PC-3 (cell line): ENCODE results near the gene EPHB2. TPM values are rescaled to one million over a fixed set of nuclear protein-coding genes. Genes with fewer than 3 reads are reported as not detected.

Experiments used
- ATAC-seq: fragments of 200-7000 bp; cut with Tn5 transposase; 2 replicates; pipeline ENCODE4 v1.9.1; 2020; ENCODE audit warnings: mild to moderate bottlenecking, moderate library complexity
- BruUV-seq: library from RNA; stranded (reverse); fragments of 400-500 nt; replicated peaks from 2 replicates; lab custom pipeline; 2021; lab: Mats Ljungman, UMichigan
- CTCF ChIA-PET: fragments of 300-600 bp; sonication (Branson Sonifier 250); formaldehyde crosslinking; loops from one replicate; lab custom pipeline; 2022; ENCODE audit warnings: antibody characterized with exemption; lab: Charles Lee
- POLR2A ChIA-PET: fragments of 300-600 bp; sonication (Branson Sonifier 250); formaldehyde crosslinking; loops from one replicate; lab custom pipeline; 2022; ENCODE audit warnings: antibody characterized with exemption; ENCODE audit not compliant: unreplicated experiment; lab: Charles Lee
- DNase-seq: peaks from one replicate; pipeline ENCODE4 v3.0.0-alpha.2; 2015
- H2AFZ ChIP-seq: fragments of 300-600 bp; sonication (generic); 2 replicates; pipeline ENCODE4 v1.6.0; 2016; ENCODE audit warnings: antibody characterized with exemption, low read length
- H3F3A ChIP-seq: fragments of 300-600 bp; sonication (generic); one replicate; pipeline ENCODE4 v1.6.0; 2017; ENCODE audit warnings: antibody characterized with exemption, low read length, control low read depth, mild to moderate bottlenecking; ENCODE audit not compliant: unreplicated experiment
- H3K27ac ChIP-seq: fragments of 300-600 bp; sonication (generic); 2 replicates; pipeline ENCODE4 v1.5.1; 2016; ENCODE audit warnings: mild to moderate bottlenecking, low read length
- H3K27me3 ChIP-seq: fragments of 300-600 bp; sonication (generic); 2 replicates; pipeline ENCODE4 v1.6.1; 2016; ENCODE audit warnings: low read length, mixed read lengths
- H3K36me3 ChIP-seq: fragments of 300-600 bp; sonication (generic); 2 replicates; pipeline ENCODE4 v1.6.1; 2016; ENCODE audit warnings: low read depth, mixed run types, low read length, mixed read lengths
- H3K4me1 ChIP-seq: fragments of 300-600 bp; sonication (generic); 2 replicates; pipeline ENCODE4 v1.5.1; 2016; ENCODE audit warnings: low read length; ENCODE audit not compliant: insufficient read depth
- H3K4me2 ChIP-seq: fragments of 300-600 bp; sonication (generic); 2 replicates; pipeline ENCODE4 v1.6.0; 2016; ENCODE audit warnings: low read length
- H3K4me3 ChIP-seq: fragments of 300-600 bp; sonication (generic); 2 replicates; pipeline ENCODE4 v1.5.1; 2016; ENCODE audit warnings: mild to moderate bottlenecking, low read length, mixed read lengths
- H3K79me2 ChIP-seq: fragments of 300-600 bp; sonication (generic); 2 replicates; pipeline ENCODE4 v1.6.1; 2017; ENCODE audit warnings: low read length, mixed read lengths
- H3K9ac ChIP-seq: fragments of 300-600 bp; sonication (generic); 2 replicates; pipeline ENCODE4 v1.6.0; 2016; ENCODE audit warnings: mild to moderate bottlenecking, low read length
- H3K9me2 ChIP-seq: fragments of 300-600 bp; sonication (generic); replicated peaks from 2 replicates; pipeline ENCODE4 v1.6.1; 2016; ENCODE audit warnings: mixed run types, low read length, mixed read lengths
- H3K9me3 ChIP-seq: fragments of 300-600 bp; sonication (generic); 2 replicates; pipeline ENCODE4 v1.6.1; 2016; ENCODE audit warnings: low read length, mixed read lengths
- H4K20me1 ChIP-seq: fragments of 300-600 bp; sonication (generic); 2 replicates; pipeline ENCODE4 v1.6.1; 2016; ENCODE audit warnings: low read length, mixed read lengths
- EZH2 ChIP-seq: fragments of 300-600 bp; sonication (generic); IDR thresholded peaks from one replicate; pipeline ENCODE4 v1.6.1; 2017; ENCODE audit warnings: antibody characterized with exemption, mild to moderate bottlenecking, low read length; ENCODE audit not compliant: unreplicated experiment
- EZH2phosphoT487 ChIP-seq: fragments of 300-600 bp; sonication (generic); IDR thresholded peaks from 2 replicates; pipeline ENCODE4 v1.6.1; 2018; ENCODE audit warnings: mild to moderate bottlenecking, antibody characterized with exemption, low read length, borderline replicate concordance
- intact Hi-C: fragments of 100-400 bp; cut with micrococcal nuclease; formaldehyde crosslinking; loops from 2 replicates; pipeline ENCODE4 v1.9.0; 2023
- total RNA-seq: library from RNA; depleted of rRNA; stranded (reverse); fragments of >200 nt; gene quantifications from 2 replicates; pipeline ENCODE4 v1.2.3, GENCODE V29; 2014
- TF ChIP-seq, protein P1 (sequence below): fragments of 300-600 bp; sonication (generic); conservative IDR thresholded peaks from 2 replicates; pipeline ENCODE4 v1.5.1; 2017; ENCODE audit warnings: antibody characterized with exemption, low read depth, mild to moderate bottlenecking, low read length

EPHB2 gene
- total RNA-seq, 1 experiment from 2014 or later, result 23.2 TPM

DNA sequence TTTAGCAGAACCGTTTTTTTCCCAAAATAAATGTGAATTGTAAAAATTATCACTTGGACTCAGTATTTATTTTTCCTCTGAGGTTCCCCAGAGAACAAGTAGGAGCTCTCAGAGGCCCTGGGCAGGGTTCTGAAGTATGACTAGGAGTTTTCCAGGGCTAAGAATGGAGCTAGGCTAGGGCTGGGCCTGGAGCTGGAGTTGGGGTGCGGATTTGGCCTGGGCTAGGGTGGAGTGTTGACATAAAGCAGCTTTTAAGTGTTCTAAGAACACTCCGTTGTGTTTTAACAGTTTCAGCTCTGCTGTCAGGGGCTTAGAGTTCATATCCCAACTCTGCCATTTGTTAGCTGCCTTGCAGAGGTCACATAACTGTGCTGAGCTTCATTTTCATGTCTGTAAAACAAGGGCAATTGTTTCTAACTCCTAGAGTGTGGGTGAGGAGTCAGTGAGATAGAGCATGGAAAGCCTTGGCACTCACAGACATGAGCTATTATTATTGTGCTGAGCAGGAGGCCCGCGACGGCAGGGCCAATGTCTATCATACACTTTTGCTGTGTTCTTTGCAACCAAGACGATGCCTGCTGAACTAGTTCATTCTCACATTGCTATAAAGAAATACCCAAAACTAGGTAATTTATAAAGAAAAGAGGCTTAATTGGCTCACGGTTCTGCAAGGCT lies 210.9 kb downstream of the EPHB2 start:
- H3K79me2 ChIP-seq, result no peaks in the 10 kb centered on the region
- intact Hi-C loops, result no loop called here
- ATAC-seq (no peak), DNase-seq (no peak)
- H3K4me3 ChIP-seq, result no peak overlapping the region
- no peaks in the 10 kb centered on the region for H3K36me3 ChIP-seq
- H3K9me2 ChIP-seq, result no peaks in the 10 kb centered on the region
- H4K20me1 ChIP-seq, result no peaks in the 10 kb centered on the region
- BruUV-seq, result no TSS peak
- no peak overlapping the region for H3K27ac ChIP-seq
- no peak overlapping the region for H3K4me2 ChIP-seq
- no peaks in the 10 kb centered on the region for H3F3A ChIP-seq
- H2AFZ ChIP-seq, result no peak overlapping the region
- no peaks in the 10 kb centered on the region for H3K9me3 ChIP-seq
- ChIA-PET CTCF (no interaction called here), POLR2A (no interaction called here)
- H3K27me3 ChIP-seq, result no peaks in the 10 kb centered on the region
- TF ChIP-seq EZH2, result no peak
- TF ChIP-seq, protein P1, sequence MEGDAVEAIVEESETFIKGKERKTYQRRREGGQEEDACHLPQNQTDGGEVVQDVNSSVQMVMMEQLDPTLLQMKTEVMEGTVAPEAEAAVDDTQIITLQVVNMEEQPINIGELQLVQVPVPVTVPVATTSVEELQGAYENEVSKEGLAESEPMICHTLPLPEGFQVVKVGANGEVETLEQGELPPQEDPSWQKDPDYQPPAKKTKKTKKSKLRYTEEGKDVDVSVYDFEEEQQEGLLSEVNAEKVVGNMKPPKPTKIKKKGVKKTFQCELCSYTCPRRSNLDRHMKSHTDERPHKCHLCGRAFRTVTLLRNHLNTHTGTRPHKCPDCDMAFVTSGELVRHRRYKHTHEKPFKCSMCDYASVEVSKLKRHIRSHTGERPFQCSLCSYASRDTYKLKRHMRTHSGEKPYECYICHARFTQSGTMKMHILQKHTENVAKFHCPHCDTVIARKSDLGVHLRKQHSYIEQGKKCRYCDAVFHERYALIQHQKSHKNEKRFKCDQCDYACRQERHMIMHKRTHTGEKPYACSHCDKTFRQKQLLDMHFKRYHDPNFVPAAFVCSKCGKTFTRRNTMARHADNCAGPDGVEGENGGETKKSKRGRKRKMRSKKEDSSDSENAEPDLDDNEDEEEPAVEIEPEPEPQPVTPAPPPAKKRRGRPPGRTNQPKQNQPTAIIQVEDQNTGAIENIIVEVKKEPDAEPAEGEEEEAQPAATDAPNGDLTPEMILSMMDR, result no peak
- TF ChIP-seq EZH2phosphoT487, result no peak
- no peak overlapping the region for H3K9ac ChIP-seq
- H3K4me1 ChIP-seq, result no peaks in the 10 kb centered on the region

DNA sequence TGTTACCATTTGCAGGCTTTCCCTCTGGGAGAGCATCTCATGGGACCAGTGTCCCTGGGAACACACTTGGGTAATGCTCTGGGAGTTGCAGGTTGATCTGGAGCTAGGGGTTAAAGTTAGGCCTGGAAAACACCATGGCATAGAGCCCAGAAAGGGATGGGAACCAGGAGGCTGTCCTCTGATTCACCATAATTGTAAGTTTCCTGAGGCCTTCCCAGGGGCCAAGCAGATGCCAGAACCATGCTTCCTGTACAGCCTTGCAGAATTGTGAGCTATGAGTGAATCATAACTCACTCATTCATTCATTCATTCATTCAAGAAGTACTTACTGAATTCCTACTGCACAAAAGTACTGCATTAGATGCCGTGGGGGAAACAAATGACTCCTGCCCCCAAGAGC lies 212.0 kb downstream of the EPHB2 start:
- DNase-seq, result no peak
- Histone ChIP-seq H3K27me3 (no peaks in the 10 kb centered on the region), H2AFZ (no peak overlapping the region), H3K36me3 (no peaks in the 10 kb centered on the region), H3K4me1 (no peaks in the 10 kb centered on the region), H3K27ac (no peak overlapping the region), H3K9me3 (no peaks in the 10 kb centered on the region), H3K79me2 (no peaks in the 10 kb centered on the region), H3K4me3 (no peak overlapping the region), H3K4me2 (no peak overlapping the region), H3F3A (no peaks in the 10 kb centered on the region), H3K9ac (no peak overlapping the region), H3K9me2 (no peaks in the 10 kb centered on the region), H4K20me1 (no peaks in the 10 kb centered on the region)
- ATAC-seq, result no peak
- ChIA-PET POLR2A (no interaction called here), CTCF (no interaction called here)
- TF ChIP-seq EZH2phosphoT487, result no peak
- TF ChIP-seq EZH2, result no peak
- TF ChIP-seq, protein P1, result no peak
- no TSS peak for BruUV-seq
- intact Hi-C loops, result no loop called here

DNA sequence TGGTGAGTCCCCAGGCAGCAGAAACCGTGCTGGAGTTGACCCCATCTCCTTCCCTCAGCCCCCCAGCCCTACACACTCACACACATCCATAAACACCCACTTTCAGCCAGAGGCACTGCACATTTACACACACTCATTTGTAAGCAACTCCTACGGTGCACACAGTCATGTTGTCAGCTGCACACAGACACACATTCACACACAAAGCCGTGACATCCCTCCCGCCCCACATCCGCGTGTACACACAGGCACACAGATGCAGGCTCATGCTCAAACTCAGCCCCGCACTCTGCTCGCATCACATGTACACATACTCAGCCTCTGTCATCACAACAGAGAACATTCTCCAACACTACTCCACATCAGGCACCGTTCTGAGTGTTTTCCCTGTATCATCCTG lies 214.5 kb downstream of the EPHB2 start:
- BruUV-seq, result no TSS peak
- Histone ChIP-seq H3K9ac (no peak overlapping the region), H3K79me2 (no peaks in the 10 kb centered on the region), H3K9me2 (no peaks in the 10 kb centered on the region), H3K4me1 (no peaks in the 10 kb centered on the region), H3K27ac (no peak overlapping the region), H3K9me3 (no peaks in the 10 kb centered on the region), H3K4me2 (no peak overlapping the region), H2AFZ (no peak overlapping the region), H3F3A (no peaks in the 10 kb centered on the region), H4K20me1 (no peaks in the 10 kb centered on the region), H3K27me3 (no peaks in the 10 kb centered on the region), H3K36me3 (no peaks in the 10 kb centered on the region), H3K4me3 (no peak overlapping the region)
- ATAC-seq, result no peak
- CTCF ChIA-PET, result no interaction called here
- no peak for TF ChIP-seq EZH2phosphoT487
- no peak for TF ChIP-seq EZH2
- TF ChIP-seq, protein P1, result no peak
- no peak for DNase-seq
- intact Hi-C loops, result no loop called here
- POLR2A ChIA-PET, result no interaction called here
